Lung (tissue), 12 donors: Measurements from ENCODE around the gene PNMA1. TPM values are rescaled to one million over a fixed set of nuclear protein-coding genes. Genes with fewer than 3 reads are reported as not detected.

ENCODE experiments used
- ATAC-seq: fragments of 200-7000 bp; cut with Tn5 transposase; one replicate; pipeline ENCODE4 v1.9.1; 2020; ENCODE audit warnings: moderate number of reproducible peaks; ENCODE audit not compliant: insufficient read depth, low FRiP score
- DNase-seq, 3 donors: peaks; one replicate each; pipeline ENCODE4 v3.0.0-alpha.2; 2013 to 2017
- H3K27ac ChIP-seq, 2 donors: one replicate each; pipeline ENCODE4 v1.5.1; 2013; ENCODE audit warnings: mild to moderate bottlenecking in 2 of 2, moderate library complexity in 2 of 2, control low read depth in 1 of 2, inconsistent platforms in 1 of 2, low read depth in 1 of 2, low read length in 1 of 2
- H3K27me3 ChIP-seq, 3 donors: one replicate each; pipeline ENCODE4 v1.5.1; 2013; ENCODE audit warnings: low read length in 2 of 3; ENCODE audit not compliant: control insufficient read depth in 3 of 3, insufficient read depth in 3 of 3
- H3K36me3 ChIP-seq, 4 donors: one replicate each; pipeline ENCODE4 v1.5.1; 2013; ENCODE audit warnings: low read length in 4 of 4, mild to moderate bottlenecking in 1 of 4, moderate library complexity in 1 of 4; ENCODE audit not compliant: control insufficient read depth in 4 of 4, insufficient read depth in 4 of 4
- H3K4me1 ChIP-seq, 5 donors: one replicate each; pipeline ENCODE4 v1.5.1; 2013; ENCODE audit warnings: low read length in 5 of 5, mild to moderate bottlenecking in 2 of 5, moderate library complexity in 1 of 5; ENCODE audit not compliant: control insufficient read depth in 5 of 5, insufficient read depth in 5 of 5
- H3K4me3 ChIP-seq: one replicate; pipeline ENCODE4 v1.5.1; 2013; ENCODE audit warnings: mild to moderate bottlenecking, control low read depth, moderate library complexity
- H3K9ac ChIP-seq, 2 donors: one replicate each; pipeline ENCODE4 v1.5.1; 2013; ENCODE audit warnings: low read length in 2 of 2, control low read depth in 1 of 2; ENCODE audit not compliant: insufficient read depth in 1 of 2
- H3K9me3 ChIP-seq, 4 donors: one replicate each; pipeline ENCODE4 v1.5.1; 2013; ENCODE audit warnings: low read length in 3 of 4, mild to moderate bottlenecking in 1 of 4, moderate library complexity in 1 of 4; ENCODE audit not compliant: control insufficient read depth in 4 of 4, insufficient read depth in 3 of 4
- WGBS, 2 donors: extraction: QIAGEN DNeasy Blood & Tissue Kit; methylation state at CpG; one replicate each; pipeline ENCODE4 v1.1.7; 2013; 5-methylcytosine and 5-hydroxymethylcytosine counted together
- polyA plus RNA-seq, 2 donors: library from polyadenylated mRNA; stranded (reverse); fragments of 200-250 nt; gene quantifications; one replicate each; pipeline ENCODE4 v1.2.1, GENCODE V29; 2013
- total RNA-seq, 2 donors: library from RNA; depleted of rRNA in 1 of 2; stranded (reverse); fragments of >200 nt in 1 of 2; gene quantifications; one replicate each; pipeline ENCODE4 v1.2.1, GENCODE V29; 2014 to 2021
- TF ChIP-seq, protein P1 (sequence below): IDR thresholded peaks from 2 replicates; pipeline ENCODE4 v1.5.1; 2012; ENCODE audit warnings: mild to moderate bottlenecking; ENCODE audit errors: control extremely low read depth, extremely low read depth
- donor health status: control.
- donor health status: control.
- donor health status: Bipolar disorder and iron deficiency.
- donor health status: healthy.
- donor health status: DM: yes; HTN: yes; CAD: no.

The PNMA1 gene
- total and polyA plus RNA-seq, 4 donors, result 11.0 to 34.1 (median 25.7) TPM

DNA sequence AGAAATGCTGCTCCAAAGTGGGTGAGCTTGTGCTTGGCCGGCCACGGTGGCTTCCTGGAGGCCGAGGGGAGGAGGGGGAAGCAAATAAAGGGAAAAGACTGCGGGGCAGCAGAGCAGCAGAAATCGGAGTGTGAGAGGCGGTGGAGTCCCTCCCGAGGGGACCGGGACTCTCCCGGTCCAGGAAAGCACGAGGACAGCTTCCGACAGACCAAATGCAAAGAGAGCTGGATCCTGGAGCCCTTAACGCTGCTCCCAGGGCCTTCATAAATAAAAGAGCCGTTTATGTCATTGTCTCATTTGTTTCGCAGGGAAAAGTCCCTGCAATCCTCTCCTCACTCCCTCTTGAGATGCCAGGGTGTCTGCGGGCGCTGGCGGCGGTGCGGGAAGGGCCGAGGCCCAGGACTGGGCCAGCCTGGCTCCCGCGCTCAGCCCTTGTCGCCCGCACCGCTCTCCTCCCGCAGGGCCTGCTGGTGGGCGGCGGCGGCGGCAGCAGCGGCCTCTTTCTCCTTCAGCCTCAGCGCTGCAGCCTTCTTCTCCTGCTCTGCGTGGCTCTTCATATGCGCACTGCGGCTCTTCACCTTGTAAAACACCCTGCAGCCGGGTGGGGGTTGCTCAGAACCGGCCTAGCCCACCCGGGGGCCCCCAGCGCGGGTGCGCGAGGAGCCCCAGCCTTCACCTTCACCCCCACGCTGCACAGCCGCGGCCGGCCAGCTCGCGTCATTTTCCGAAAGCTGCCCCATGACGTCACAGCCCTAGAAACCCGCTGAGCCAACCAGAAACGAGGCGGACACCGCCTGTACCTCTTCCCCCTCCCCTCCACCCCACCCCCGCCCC lies 4.5 kb upstream of the PNMA1 start:
- peaks cover 0 to 40% (median 13%) of the 10 kb centered on the region in 5 donors for H3K4me1 ChIP-seq
- H3K9ac ChIP-seq, result peak overlapping the region in 1 of 2 donors; percentile 74
- ATAC-seq (no peak), DNase-seq (peak; percentile 74 to 85 (median 83))
- no peaks in the 10 kb centered on the region for H3K27me3 ChIP-seq
- peak overlapping the region; percentile 46 to 48 for H3K27ac ChIP-seq
- TF ChIP-seq, protein P1, sequence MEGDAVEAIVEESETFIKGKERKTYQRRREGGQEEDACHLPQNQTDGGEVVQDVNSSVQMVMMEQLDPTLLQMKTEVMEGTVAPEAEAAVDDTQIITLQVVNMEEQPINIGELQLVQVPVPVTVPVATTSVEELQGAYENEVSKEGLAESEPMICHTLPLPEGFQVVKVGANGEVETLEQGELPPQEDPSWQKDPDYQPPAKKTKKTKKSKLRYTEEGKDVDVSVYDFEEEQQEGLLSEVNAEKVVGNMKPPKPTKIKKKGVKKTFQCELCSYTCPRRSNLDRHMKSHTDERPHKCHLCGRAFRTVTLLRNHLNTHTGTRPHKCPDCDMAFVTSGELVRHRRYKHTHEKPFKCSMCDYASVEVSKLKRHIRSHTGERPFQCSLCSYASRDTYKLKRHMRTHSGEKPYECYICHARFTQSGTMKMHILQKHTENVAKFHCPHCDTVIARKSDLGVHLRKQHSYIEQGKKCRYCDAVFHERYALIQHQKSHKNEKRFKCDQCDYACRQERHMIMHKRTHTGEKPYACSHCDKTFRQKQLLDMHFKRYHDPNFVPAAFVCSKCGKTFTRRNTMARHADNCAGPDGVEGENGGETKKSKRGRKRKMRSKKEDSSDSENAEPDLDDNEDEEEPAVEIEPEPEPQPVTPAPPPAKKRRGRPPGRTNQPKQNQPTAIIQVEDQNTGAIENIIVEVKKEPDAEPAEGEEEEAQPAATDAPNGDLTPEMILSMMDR, result no peak
- 80 to 86% methylated on average over 54 to 55 of the region's 55 CpGs for WGBS, 2 donors
- peaks cover 3 to 51% (median 36%) of the 10 kb centered on the region in 4 donors for H3K36me3 ChIP-seq
- H3K4me3 ChIP-seq, result no peak overlapping the region
- H3K9me3 ChIP-seq, result no peaks in the 10 kb centered on the region

DNA sequence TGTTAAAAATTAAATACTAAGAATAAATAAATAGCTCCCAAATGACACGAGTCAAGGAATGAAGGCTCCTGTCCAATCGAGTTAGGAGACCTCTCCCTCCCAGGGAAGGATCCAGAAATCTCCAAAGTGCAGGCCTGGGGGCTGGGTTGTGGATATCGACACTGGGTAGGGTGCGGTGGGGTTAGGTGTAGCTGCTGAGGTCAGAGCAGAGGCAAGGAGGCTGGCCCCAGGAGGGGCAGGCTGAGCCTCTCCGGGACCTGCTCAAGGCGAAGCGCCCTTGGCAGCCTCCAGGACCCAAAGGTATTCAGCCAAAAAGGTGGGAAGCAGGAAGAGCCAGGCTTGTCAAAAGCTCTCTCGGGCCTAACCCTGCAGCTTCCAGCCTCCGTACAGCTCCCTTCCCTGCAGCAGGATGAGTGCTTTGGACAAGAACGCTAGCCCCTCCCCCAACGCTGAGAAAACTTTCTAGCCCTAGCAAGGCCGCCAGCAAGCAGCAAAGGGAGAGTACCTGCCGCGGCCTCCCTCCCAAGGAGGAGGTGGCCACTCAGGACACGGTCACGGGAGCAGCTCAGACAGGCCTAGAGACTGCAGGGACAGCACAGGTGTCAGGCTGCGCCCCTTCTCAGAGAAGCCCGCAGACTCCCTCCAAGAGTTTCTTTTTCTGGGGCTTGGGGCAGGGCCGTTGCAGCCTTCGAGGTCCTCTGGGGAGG lies 3.7 kb upstream of the PNMA1 start:
- Histone ChIP-seq H3K36me3 (peaks cover 3 to 47% (median 34%) of the 10 kb centered on the region in 4 donors), H3K4me1 (peaks cover 0 to 40% (median 13%) of the 10 kb centered on the region in 5 donors), H3K9ac (peak overlapping the region in 1 of 2 donors; percentile 74), H3K4me3 (no peak overlapping the region), H3K9me3 (no peaks in the 10 kb centered on the region), H3K27ac (peak overlapping the region; percentile 46 to 48), H3K27me3 (no peaks in the 10 kb centered on the region)
- TF ChIP-seq, protein P1, result no peak
- no peak for ATAC-seq
- WGBS, 2 donors, result 79 to 88% methylated on average over 20 of the region's 20 CpGs
- peak; percentile 68 to 91 (median 72) for DNase-seq

DNA sequence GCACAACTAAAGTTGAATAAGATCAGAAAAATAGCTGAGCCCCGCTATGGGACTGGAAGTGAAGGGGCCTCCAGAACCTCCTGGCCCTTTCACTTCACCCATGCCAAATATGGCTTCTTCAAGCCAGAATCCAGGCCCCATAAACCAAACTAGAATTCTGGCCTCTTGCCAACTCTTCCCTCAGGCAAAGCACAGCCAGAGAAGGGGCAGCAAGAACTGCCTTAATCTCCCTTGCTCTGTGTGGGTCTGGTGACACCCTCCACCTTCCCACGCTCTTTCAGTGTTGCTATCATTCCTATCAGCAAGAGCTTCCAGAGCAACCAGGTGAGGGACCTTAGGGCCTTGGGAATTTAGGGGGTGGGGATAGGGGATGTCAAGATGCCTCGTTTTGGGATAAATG lies 3.1 kb upstream of the PNMA1 start:
- Histone ChIP-seq H3K4me1 (peaks cover 0 to 40% (median 13%) of the 10 kb centered on the region in 5 donors), H3K9ac (peak overlapping the region in 1 of 2 donors; percentile 17), H3K4me3 (no peak overlapping the region), H3K36me3 (peaks cover 3 to 42% (median 29%) of the 10 kb centered on the region in 4 donors), H3K27ac (peak overlapping the region in 1 of 2 donors; percentile 0), H3K9me3 (no peaks in the 10 kb centered on the region), H3K27me3 (no peaks in the 10 kb centered on the region)
- WGBS, 2 donors, result 88% methylated on average over 3 of the region's 3 CpGs
- peak; percentile 60 to 83 (median 78) for DNase-seq
- TF ChIP-seq, protein P1, result no peak
- no peak for ATAC-seq
